NB4 (cell line): ENCODE data around the gene FLNB.

Source experiments
- DNase-seq: peaks from one replicate; pipeline ENCODE4 v3.0.0; 2010; ENCODE audit warnings: low read depth
- H3K4me3 ChIP-seq: one replicate; pipeline ENCODE4 v1.5.1; 2011; ENCODE audit warnings: mild to moderate bottlenecking, low read depth, low read length, moderate library complexity
- MYC ChIP-seq: IDR thresholded peaks from 2 replicates; pipeline ENCODE4 v1.6.1; 2011; ENCODE audit warnings: low read depth, low read length
- POLR2A ChIP-seq: IDR thresholded peaks from 2 replicates; pipeline ENCODE4 v1.6.1; 2011; ENCODE audit warnings: mild to moderate bottlenecking; ENCODE audit not compliant: insufficient read length; ENCODE audit errors: extremely low read depth
- TF ChIP-seq, protein P1 (sequence below): IDR thresholded peaks from one replicate; pipeline ENCODE4 v1.5.1; 2012; ENCODE audit warnings: low read depth, low read length
- TF ChIP-seq, protein P2 (sequence below): IDR thresholded peaks from 2 replicates; pipeline ENCODE4 v1.6.1; 2011; ENCODE audit warnings: low read depth, low read length

The FLNB gene

DNA sequence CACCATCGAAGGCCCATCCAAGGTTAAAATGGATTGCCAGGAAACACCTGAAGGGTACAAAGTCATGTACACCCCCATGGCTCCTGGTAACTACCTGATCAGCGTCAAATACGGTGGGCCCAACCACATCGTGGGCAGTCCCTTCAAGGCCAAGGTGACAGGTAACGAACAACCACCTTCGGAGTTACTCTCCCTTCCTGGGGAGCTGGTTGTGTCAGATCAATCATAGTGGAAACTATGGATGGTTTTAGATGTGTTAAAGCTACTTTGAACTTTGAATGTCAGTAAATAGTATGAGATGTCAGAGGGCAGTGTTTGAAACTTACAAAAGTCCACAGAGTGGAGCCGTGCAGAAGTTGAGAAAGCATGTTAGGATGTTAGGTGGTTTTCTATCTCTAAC, 160.3 kb downstream of the FLNB start:
- DNase-seq: no peak
- H3K4me3 ChIP-seq: no peak overlapping the region
- TF ChIP-seq, protein P1, sequence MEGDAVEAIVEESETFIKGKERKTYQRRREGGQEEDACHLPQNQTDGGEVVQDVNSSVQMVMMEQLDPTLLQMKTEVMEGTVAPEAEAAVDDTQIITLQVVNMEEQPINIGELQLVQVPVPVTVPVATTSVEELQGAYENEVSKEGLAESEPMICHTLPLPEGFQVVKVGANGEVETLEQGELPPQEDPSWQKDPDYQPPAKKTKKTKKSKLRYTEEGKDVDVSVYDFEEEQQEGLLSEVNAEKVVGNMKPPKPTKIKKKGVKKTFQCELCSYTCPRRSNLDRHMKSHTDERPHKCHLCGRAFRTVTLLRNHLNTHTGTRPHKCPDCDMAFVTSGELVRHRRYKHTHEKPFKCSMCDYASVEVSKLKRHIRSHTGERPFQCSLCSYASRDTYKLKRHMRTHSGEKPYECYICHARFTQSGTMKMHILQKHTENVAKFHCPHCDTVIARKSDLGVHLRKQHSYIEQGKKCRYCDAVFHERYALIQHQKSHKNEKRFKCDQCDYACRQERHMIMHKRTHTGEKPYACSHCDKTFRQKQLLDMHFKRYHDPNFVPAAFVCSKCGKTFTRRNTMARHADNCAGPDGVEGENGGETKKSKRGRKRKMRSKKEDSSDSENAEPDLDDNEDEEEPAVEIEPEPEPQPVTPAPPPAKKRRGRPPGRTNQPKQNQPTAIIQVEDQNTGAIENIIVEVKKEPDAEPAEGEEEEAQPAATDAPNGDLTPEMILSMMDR: no peak
- TF ChIP-seq, protein P2, sequence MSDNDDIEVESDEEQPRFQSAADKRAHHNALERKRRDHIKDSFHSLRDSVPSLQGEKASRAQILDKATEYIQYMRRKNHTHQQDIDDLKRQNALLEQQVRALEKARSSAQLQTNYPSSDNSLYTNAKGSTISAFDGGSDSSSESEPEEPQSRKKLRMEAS: no peak
- TF ChIP-seq POLR2A (no peak), MYC (no peak)

DNA sequence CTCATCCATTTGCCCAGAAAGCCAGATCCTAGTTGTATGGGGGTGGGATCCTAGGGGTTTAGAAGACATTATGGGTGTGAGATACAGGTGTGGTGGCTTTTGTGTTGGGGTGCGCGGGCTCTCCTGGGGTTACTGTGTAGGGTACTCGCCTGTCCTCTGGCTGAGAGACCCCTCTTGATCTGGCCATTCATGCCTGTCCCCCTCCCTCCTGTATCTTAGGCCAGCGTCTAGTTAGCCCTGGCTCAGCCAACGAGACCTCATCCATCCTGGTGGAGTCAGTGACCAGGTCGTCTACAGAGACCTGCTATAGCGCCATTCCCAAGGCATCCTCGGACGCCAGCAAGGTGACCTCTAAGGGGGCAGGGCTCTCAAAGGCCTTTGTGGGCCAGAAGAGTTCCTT, 161.1 kb downstream of the FLNB start:
- TF ChIP-seq, protein P1: no peak
- TF ChIP-seq, protein P2: no peak
- TF ChIP-seq MYC (no peak), POLR2A (no peak)
- DNase-seq: no peak
- H3K4me3 ChIP-seq: no peak overlapping the region

DNA sequence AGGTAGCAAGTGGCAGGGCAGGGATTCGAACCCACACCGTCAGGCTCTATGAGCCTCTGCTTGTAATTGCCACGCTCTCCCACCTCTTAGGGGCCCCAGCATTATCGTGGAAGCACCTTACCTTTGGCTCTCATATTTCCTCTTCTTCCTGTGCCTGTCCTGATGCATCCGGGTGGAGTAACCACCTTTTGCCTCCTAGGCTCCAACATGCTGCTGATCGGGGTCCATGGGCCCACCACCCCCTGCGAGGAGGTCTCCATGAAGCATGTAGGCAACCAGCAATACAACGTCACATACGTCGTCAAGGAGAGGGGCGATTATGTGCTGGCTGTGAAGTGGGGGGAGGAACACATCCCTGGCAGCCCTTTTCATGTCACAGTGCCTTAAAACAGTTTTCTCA, 162.2 kb downstream of the FLNB start:
- no peak for TF ChIP-seq MYC
- TF ChIP-seq, protein P2: no peak
- TF ChIP-seq, protein P1: no peak
- no peak for TF ChIP-seq POLR2A
- no peak for DNase-seq
- no peak overlapping the region for H3K4me3 ChIP-seq

DNA sequence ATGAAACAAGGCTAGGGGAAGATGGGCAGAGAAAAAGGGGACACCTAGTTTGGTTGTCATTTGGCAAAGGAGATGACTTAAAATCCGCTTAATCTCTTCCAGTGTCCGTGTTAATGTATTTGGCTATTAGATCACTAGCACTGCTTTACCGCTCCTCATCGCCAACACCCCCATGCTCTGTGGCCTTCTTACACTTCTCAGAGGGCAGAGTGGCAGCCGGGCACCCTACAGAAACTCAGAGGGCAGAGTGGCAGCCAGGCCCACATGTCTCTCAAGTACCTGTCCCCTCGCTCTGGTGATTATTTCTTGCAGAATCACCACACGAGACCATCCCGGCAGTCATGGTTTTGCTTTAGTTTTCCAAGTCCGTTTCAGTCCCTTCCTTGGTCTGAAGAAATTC, 162.9 kb downstream of the FLNB start:
- H3K4me3 ChIP-seq: no peak overlapping the region
- no peak for DNase-seq
- TF ChIP-seq, protein P2: no peak
- TF ChIP-seq POLR2A: no peak
- TF ChIP-seq MYC: no peak
- TF ChIP-seq, protein P1: no peak

DNA sequence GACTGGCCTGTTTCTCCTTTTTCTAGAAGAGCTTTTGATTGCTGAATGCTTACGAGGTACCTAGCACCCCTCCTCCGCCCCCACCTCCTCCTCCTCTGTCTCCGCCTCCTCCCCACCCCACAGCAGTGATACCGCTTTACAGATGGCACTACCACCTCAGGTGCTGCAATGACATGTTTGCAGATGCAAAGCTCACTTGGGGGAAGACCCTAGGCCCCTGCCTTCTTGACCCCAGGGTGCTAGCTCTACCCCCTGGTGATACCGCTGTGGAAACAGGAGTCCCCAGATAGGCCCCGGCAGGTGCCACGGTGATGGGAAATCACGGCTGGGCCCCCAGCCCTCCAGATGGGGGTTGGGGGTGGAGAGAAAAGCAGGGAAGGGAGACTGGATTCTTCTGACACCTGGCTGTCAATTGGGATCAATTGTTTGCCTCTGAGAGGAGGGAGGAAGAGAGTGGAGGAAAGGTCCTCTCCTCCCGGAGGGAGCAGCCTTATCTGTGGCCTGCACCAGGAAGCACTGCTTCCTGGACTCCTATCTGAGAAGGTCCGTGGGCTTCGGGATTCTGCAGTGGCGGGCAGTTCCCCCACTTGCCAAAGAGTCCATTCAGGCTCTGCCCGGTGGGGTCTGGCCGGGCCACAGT, 164.9 kb downstream of the FLNB start:
- DNase-seq: no peak
- H3K4me3 ChIP-seq: no peak overlapping the region
- TF ChIP-seq MYC (no peak), POLR2A (no peak)
- TF ChIP-seq, protein P2: no peak
- TF ChIP-seq, protein P1: no peak
